GM12878 (cell line): ENCODE measurements around the gene DHX16. TPM values are rescaled to one million over a fixed set of nuclear protein-coding genes. Genes with fewer than 3 reads are reported as not detected.

Experiments used
- ATAC-seq: fragments of 200-7000 bp; cut with Tn5 transposase; 3 replicates; pipeline ENCODE4 v1.9.1; 2020; ENCODE audit warnings: mild to moderate bottlenecking, moderate library complexity
- BruUV-seq: library from RNA; stranded (reverse); fragments of 400-500 nt; replicated peaks from 2 replicates; lab custom pipeline; 2021; lab: Mats Ljungman, UMichigan
- CTCF ChIA-PET: fragments of 300-600 bp; sonication (Branson Sonifier 250); formaldehyde crosslinking; extraction: SDS; loops from one replicate; lab custom pipeline; 2021; ENCODE audit warnings: inconsistent platforms; lab: Yijun Ruan, JAX
- POLR2A ChIA-PET: fragments of 350-600 bp; formaldehyde crosslinking; extraction: SDS; loops from one replicate; lab custom pipeline; 2021; ENCODE audit warnings: inconsistent platforms; lab: Charles Lee
- RAD21 ChIA-PET: fragments of 300-600 bp; sonication (Branson Sonifier 250); formaldehyde crosslinking; loops from one replicate; lab custom pipeline; 2023; ENCODE audit warnings: antibody characterized with exemption; ENCODE audit not compliant: unreplicated experiment; lab: Charles Lee
- SMC1A ChIA-PET: fragments of 300-600 bp; sonication (Branson Sonifier 250); formaldehyde crosslinking; loops from one replicate; lab custom pipeline; 2023; ENCODE audit not compliant: unreplicated experiment, uncharacterized antibody; lab: Charles Lee
- DNase-seq: peaks from one replicate; pipeline ENCODE4 v3.0.0-alpha.2; 2011; ENCODE audit warnings: low read depth, low spot score
- FAIRE-seq: peaks from 3 replicates; lab custom pipeline; 2011; peaks lifted over from hg19 to GRCh38; lab: Jason Lieb, UNC
- H2AFZ ChIP-seq: 2 replicates; pipeline ENCODE4 v1.6.0; 2011; ENCODE audit warnings: low read depth, low read length, control low read depth; ENCODE audit not compliant: control insufficient read depth
- H3K27ac ChIP-seq: 2 replicates; pipeline ENCODE4 v1.5.1; 2011; ENCODE audit warnings: control low read depth; ENCODE audit not compliant: control insufficient read depth, insufficient read depth
- H3K27me3 ChIP-seq, 2 experiments: replicated peaks in 1 of 2; 2 replicates each; pipeline versions ENCODE4 v1.6.0 to v1.6.1; 2011; ENCODE audit warnings: low read length in 1 of 2; ENCODE audit not compliant: control insufficient read depth in 2 of 2, insufficient read depth in 2 of 2
- H3K36me3 ChIP-seq, 2 experiments: 2 replicates each; pipeline ENCODE4 v1.5.1; 2011; ENCODE audit warnings: low read length in 1 of 2; ENCODE audit not compliant: control insufficient read depth in 2 of 2, insufficient read depth in 2 of 2
- H3K4me1 ChIP-seq: 2 replicates; pipeline ENCODE4 v1.6.1; 2011; ENCODE audit warnings: mild to moderate bottlenecking, low read length, moderate library complexity, mixed read lengths; ENCODE audit not compliant: control insufficient read depth, insufficient read depth
- H3K4me2 ChIP-seq: 2 replicates; pipeline ENCODE4 v1.6.0; 2011; ENCODE audit warnings: control low read depth; ENCODE audit not compliant: control insufficient read depth, insufficient read depth
- H3K4me3 ChIP-seq: fragments of 200-600 bp; sonication (generic); 2 replicates; pipeline ENCODE4 v1.5.1; 2016
- H3K79me2 ChIP-seq: 2 replicates; pipeline ENCODE4 v1.6.0; 2011; ENCODE audit warnings: low read length; ENCODE audit not compliant: control insufficient read depth, insufficient read depth
- H3K9ac ChIP-seq: 2 replicates; pipeline ENCODE4 v1.8.0; 2011; ENCODE audit warnings: low read length, control low read depth, mixed read lengths; ENCODE audit not compliant: control insufficient read depth, insufficient read depth
- H3K9me3 ChIP-seq: replicated peaks from 3 replicates; pipeline ENCODE4 v1.5.1; 2011; ENCODE audit warnings: mild to moderate bottlenecking, low read length; ENCODE audit not compliant: control insufficient read depth, insufficient read depth
- H4K20me1 ChIP-seq: 2 replicates; pipeline ENCODE4 v1.6.0; 2011; ENCODE audit not compliant: control insufficient read depth, insufficient read depth
- E4F1 ChIP-seq: fragments of 450-650 bp; IDR thresholded peaks from 2 replicates; pipeline ENCODE4 v1.6.1; 2018; ENCODE audit warnings: borderline replicate concordance, mild to moderate bottlenecking; ENCODE audit not compliant: partially characterized antibody
- KAT2A ChIP-seq: conservative IDR thresholded peaks from 2 replicates; pipeline ENCODE4 v1.6.1; 2011; ENCODE audit warnings: low read depth, low read length; ENCODE audit not compliant: control insufficient read depth
- NFYA ChIP-seq: IDR thresholded peaks from 2 replicates; pipeline ENCODE4 v1.6.1; 2011; ENCODE audit warnings: low read depth, mild to moderate bottlenecking, low read length, improper control_type of control experiment, borderline replicate concordance
- NR2F1 ChIP-seq: fragments of 450-650 bp; conservative IDR thresholded peaks from 2 replicates; pipeline ENCODE4 v1.6.1; 2017; ENCODE audit warnings: mild to moderate bottlenecking
- POLR2AphosphoS2 ChIP-seq: IDR thresholded peaks from 2 replicates; pipeline ENCODE4 v1.6.1; 2011; ENCODE audit warnings: low read depth, mild to moderate bottlenecking, low read length, improper control_type of control experiment, moderate library complexity
- SUZ12 ChIP-seq: fragments of 200-600 bp; sonication (generic); IDR thresholded peaks from one replicate; pipeline ENCODE4 v1.6.1; 2018; ENCODE audit warnings: antibody characterized with exemption, mild to moderate bottlenecking; ENCODE audit not compliant: unreplicated experiment
- TCF12 ChIP-seq: IDR thresholded peaks from 2 replicates; pipeline ENCODE4 v1.6.1; 2011; ENCODE audit warnings: low read depth, mild to moderate bottlenecking, low read length
- ZNF217 ChIP-seq: fragments of 450-650 bp; IDR thresholded peaks from 2 replicates; pipeline ENCODE4 v1.6.1; 2017; ENCODE audit warnings: antibody characterized with exemption, mild to moderate bottlenecking
- WGBS: methylation state at CpG from one replicate; pipeline ENCODE4 v1.1.6; 2016; ENCODE audit warnings: low lambda C conversion rate; ENCODE audit not compliant: insufficient replicate concordance, insufficient coverage; ENCODE audit errors: missing lambda C conversion rate; 5-methylcytosine and 5-hydroxymethylcytosine counted together
- in situ Hi-C: fragments of 300-500 bp; cut with MboI; formaldehyde crosslinking; loops from 9 replicates; pipeline ENCODE4 v1.14.3; 2018; ENCODE audit warnings: mixed read lengths
- intact Hi-C: fragments of 100-400 bp; cut with micrococcal nuclease; formaldehyde crosslinking; loops from one replicate; pipeline ENCODE4 v1.14.2; 2022; ENCODE audit not compliant: unreplicated experiment
- polyA plus RNA-seq, 11 experiments: library from polyadenylated mRNA; depleted of rRNA in 4 of 11; unstranded in 6 of 11; stranded (reverse) in 5 of 11; fragments of >200 nt; fragmentation: Nextera tagmentation in 4 of 11; fragmentation: Illumina TruSeq in 1 of 11; extraction: Ambion mirVana in 4 of 11; extraction: Trizol in 1 of 11; gene quantifications; 1 replicate in 1 of 11; 2 replicates in 10 of 11; pipeline versions ENCODE4 v1.2.1 to v1.2.3, GENCODE V29; 2011 to 2016; ENCODE audit warnings: inconsistent platforms in 2 of 11, missing spikeins in 2 of 11, low read depth in 1 of 11
- total RNA-seq, 4 experiments: library from RNA; depleted of rRNA in 3 of 4; stranded (reverse); fragments of >200 nt in 3 of 4; fragmentation: Illumina TruSeq in 1 of 4; extraction: Trizol in 1 of 4; gene quantifications; 2 replicates each; pipeline versions ENCODE4 v1.2.1 to v1.2.3, GENCODE V29; 2013 to 2021

The DHX16 gene
- total and polyA plus RNA-seq, 10 of the 15 experiments (the other 5 are each of a cell fraction or from before 2014, with no cell fraction given) = 10.1 to 41.4 (median 38.3) TPM

- Histone ChIP-seq H4K20me1 (no peaks in the 10 kb centered on the region), H3K4me2 (no peak overlapping the region), H3K9ac (no peak overlapping the region), H3K4me3 (no peak overlapping the region), H3K36me3 (peaks cover 35 to 40% of the 10 kb centered on the region in 2 experiments), H3K4me1 (no peaks in the 10 kb centered on the region)
- RAD21 ChIA-PET = no interaction called here
- intact Hi-C loops = no loop called here
- CTCF ChIA-PET = no interaction called here
- FAIRE-seq = no peak
- no peak for DNase-seq
- no peak for TF ChIP-seq TCF12
- TF ChIP-seq, all 136 proteins: peak for 0
- H3K27me3 ChIP-seq = no peaks in the 10 kb centered on the region
- H3K27ac ChIP-seq = no peak overlapping the region
- no peak overlapping the region for H2AFZ ChIP-seq
- H3K9me3 ChIP-seq = no peaks in the 10 kb centered on the region
- SMC1A ChIA-PET = interaction anchor here (1.6 kb wide), 1 partner anchor 10 kb away, joined by 6 read pairs; no protein-coding TSS in a partner anchor
- BruUV-seq = no TSS peak
- in situ Hi-C loops = no loop called here
- POLR2A ChIA-PET = no interaction called here
- ATAC-seq = no peak
- no peaks in the 10 kb centered on the region for H3K79me2 ChIP-seq
Measured at GRCh38 chr6:30657454-30657853, 15.4 kb downstream of the DHX16 start.

GRCh38 chr6:30656513-30656912, 16.3 kb downstream of the DHX16 start:
- H4K20me1 ChIP-seq = no peaks in the 10 kb centered on the region
- ATAC-seq = no peak
- H3K36me3 ChIP-seq = peaks cover 32 to 37% of the 10 kb centered on the region in 2 experiments
- no peak overlapping the region for H3K4me3 ChIP-seq
- no TSS peak for BruUV-seq
- no peak for TF ChIP-seq E4F1
- no peak for TF ChIP-seq NFYA
- no peak for TF ChIP-seq NR2F1
- TF ChIP-seq KAT2A = no peak
- TF ChIP-seq POLR2AphosphoS2 = no peak
- TF ChIP-seq ZNF217 = no peak
- TF ChIP-seq SUZ12 = no peak
- FAIRE-seq = no peak
- no peak overlapping the region for H3K4me2 ChIP-seq
- no peak overlapping the region for H2AFZ ChIP-seq
- H3K27ac ChIP-seq = no peak overlapping the region
- DNase-seq = no peak
- CTCF ChIA-PET = no interaction called here
- POLR2A ChIA-PET = interaction anchor here (0.6 kb wide), 1 partner anchor 8 kb away, joined by 3 read pairs; no protein-coding TSS in a partner anchor
- H3K9me3 ChIP-seq = no peaks in the 10 kb centered on the region
- H3K4me1 ChIP-seq = no peaks in the 10 kb centered on the region
- H3K27me3 ChIP-seq = no peaks in the 10 kb centered on the region
- intact Hi-C loops = no loop called here
- H3K9ac ChIP-seq = no peak overlapping the region
- RAD21 ChIA-PET = no interaction called here
- in situ Hi-C loops = no loop called here
- SMC1A ChIA-PET = interaction anchor here (1.6 kb wide), 1 partner anchor 9 kb away, joined by 6 read pairs; no protein-coding TSS in a partner anchor
- H3K79me2 ChIP-seq = no peaks in the 10 kb centered on the region
- 90% methylated on average over 7 of the region's 7 CpGs for WGBS
